Measurements from ENCODE around the gene CIT.

DNA sequence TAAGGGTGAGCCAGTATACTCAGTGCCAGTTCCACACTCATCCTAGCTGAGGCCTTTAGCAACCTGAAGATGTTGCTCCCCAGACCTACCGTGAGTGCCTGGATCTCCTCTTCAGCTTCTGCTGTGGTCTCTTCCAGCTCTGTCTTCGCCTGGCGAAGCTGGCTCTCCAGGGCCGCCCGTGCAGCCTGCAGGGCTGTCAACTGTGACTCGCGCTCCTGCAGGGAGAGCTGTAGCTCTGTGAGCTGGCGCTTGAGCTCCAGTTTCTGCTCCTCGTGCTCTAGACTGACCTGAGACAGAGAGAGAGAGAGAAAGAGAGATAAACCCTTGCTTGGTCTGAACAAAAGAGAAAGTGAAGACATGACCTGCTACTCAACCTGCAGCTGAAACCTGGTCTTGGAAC is 125.2 kb downstream of the CIT start:
- TF ChIP-seq POLR2A (IDR thresholded peaks at IDR 0.05): no peak
- TF ChIP-seq EP300 (IDR thresholded peaks at IDR 0.05): no peak
- TF ChIP-seq, protein P1, sequence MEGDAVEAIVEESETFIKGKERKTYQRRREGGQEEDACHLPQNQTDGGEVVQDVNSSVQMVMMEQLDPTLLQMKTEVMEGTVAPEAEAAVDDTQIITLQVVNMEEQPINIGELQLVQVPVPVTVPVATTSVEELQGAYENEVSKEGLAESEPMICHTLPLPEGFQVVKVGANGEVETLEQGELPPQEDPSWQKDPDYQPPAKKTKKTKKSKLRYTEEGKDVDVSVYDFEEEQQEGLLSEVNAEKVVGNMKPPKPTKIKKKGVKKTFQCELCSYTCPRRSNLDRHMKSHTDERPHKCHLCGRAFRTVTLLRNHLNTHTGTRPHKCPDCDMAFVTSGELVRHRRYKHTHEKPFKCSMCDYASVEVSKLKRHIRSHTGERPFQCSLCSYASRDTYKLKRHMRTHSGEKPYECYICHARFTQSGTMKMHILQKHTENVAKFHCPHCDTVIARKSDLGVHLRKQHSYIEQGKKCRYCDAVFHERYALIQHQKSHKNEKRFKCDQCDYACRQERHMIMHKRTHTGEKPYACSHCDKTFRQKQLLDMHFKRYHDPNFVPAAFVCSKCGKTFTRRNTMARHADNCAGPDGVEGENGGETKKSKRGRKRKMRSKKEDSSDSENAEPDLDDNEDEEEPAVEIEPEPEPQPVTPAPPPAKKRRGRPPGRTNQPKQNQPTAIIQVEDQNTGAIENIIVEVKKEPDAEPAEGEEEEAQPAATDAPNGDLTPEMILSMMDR (IDR thresholded peaks at IDR 0.05): no peak
